K562 (cell line): ENCODE results near the gene EBNA1BP2.

Experiments
- ARID3B ChIP-seq: fragments of 250-450 bp; sonication (Bioruptor Pico); IDR thresholded peaks from 2 replicates; pipeline ENCODE4 v1.4.0; 2020; ENCODE audit warnings: borderline replicate concordance
- ELF4 ChIP-seq: fragments of 450-650 bp; formaldehyde crosslinking; IDR thresholded peaks from 2 replicates; pipeline ENCODE4 v1.4.0; 2022; ENCODE audit warnings: missing genetic modification characterization
- ETV6 ChIP-seq, 3 experiments: fragments of 150-350 bp in 1 of 3; sonication (generic) in 1 of 3; formaldehyde crosslinking in 1 of 3; IDR thresholded peaks; 2 replicates each; pipeline versions ENCODE4 v1.6.1 to v1.8.0; 2014 to 2022; ENCODE audit warnings: borderline replicate concordance in 2 of 3, low read depth in 2 of 3, antibody characterized with exemption in 1 of 3, low read length in 1 of 3, mild to moderate bottlenecking in 1 of 3, missing genetic modification reagents in 1 of 3
- KLF13 ChIP-seq: fragments of 450-650 bp; IDR thresholded peaks from 2 replicates; pipeline ENCODE4 v1.6.1; 2016; ENCODE audit warnings: missing genetic modification characterization, low read depth, mild to moderate bottlenecking, missing compliant biosample characterization, moderate library complexity, borderline replicate concordance
- MTA2 ChIP-seq: fragments of 450-650 bp; IDR thresholded peaks from 2 replicates; pipeline ENCODE4 v1.6.1; 2016; ENCODE audit warnings: low read depth
- NKRF ChIP-seq: fragments of 450-650 bp; IDR thresholded peaks from 2 replicates; pipeline ENCODE4 v1.6.1; 2016; ENCODE audit warnings: borderline replicate concordance
- PKNOX1 ChIP-seq: fragments of 450-650 bp; IDR thresholded peaks from 2 replicates; pipeline ENCODE4 v1.6.1; 2016
- POLR2A ChIP-seq: fragments of 450-650 bp; conservative IDR thresholded peaks from 2 replicates; pipeline ENCODE4 v1.6.1; 2016
- REST ChIP-seq, 2 experiments: fragments of 450-650 bp; formaldehyde crosslinking in 1 of 2; IDR thresholded peaks; 2 replicates each; pipeline versions ENCODE4 v1.4.0 to v1.6.1; 2014 to 2020; ENCODE audit warnings: mild to moderate bottlenecking in 2 of 2, borderline replicate concordance in 1 of 2, low read depth in 1 of 2
- SIN3A ChIP-seq, 2 experiments: fragments of 150-350 bp in 1 of 2; IDR thresholded peaks; 2 replicates each; pipeline ENCODE4 v1.6.1; 2011 to 2016; ENCODE audit warnings: borderline replicate concordance in 2 of 2, low read depth in 2 of 2, low read length in 2 of 2, mild to moderate bottlenecking in 2 of 2, moderate library complexity in 2 of 2; ENCODE audit not compliant: control insufficient read depth in 1 of 2
- SMC3 ChIP-seq: conservative IDR thresholded peaks from 2 replicates; pipeline ENCODE4 v1.6.1; 2011; ENCODE audit warnings: low read depth, low read length, improper control_type of control experiment; ENCODE audit not compliant: insufficient read depth
- ZNF398 ChIP-seq: fragments of 250-450 bp; sonication (Bioruptor Pico); IDR thresholded peaks from 2 replicates; pipeline ENCODE4 v1.8.0; 2021; ENCODE audit warnings: moderate library complexity, mild to moderate bottlenecking, inconsistent platforms

- no peak for TF ChIP-seq PKNOX1
- TF ChIP-seq POLR2A, result no peak
- TF ChIP-seq ETV6 (IDR thresholded peaks at IDR 0.05; ENCODE audit: borderline replicate concordance in 1 of 2, low read depth in 2 of 2, low read length in 1 of 2), result no peak
- TF ChIP-seq ETV6 (CRISPR knock-in tag; IDR thresholded peaks at IDR 0.05; ENCODE audit: borderline replicate concordance), result no peak
- TF ChIP-seq REST (IDR thresholded peaks at IDR 0.05; ENCODE audit: borderline replicate concordance), result no peak
- TF ChIP-seq REST (CRISPR knock-in tag; IDR thresholded peaks at IDR 0.05; ENCODE audit: low read depth), result no peak
- no peak for TF ChIP-seq SMC3
- no peak for TF ChIP-seq KLF13 (tag)
- TF ChIP-seq NKRF, result no peak
- no peak for TF ChIP-seq SIN3A (IDR thresholded peaks at IDR 0.05; ENCODE audit: borderline replicate concordance in 2 of 2, control insufficient read depth in 1 of 2, low read depth in 2 of 2, low read length in 2 of 2)
- no peak for TF ChIP-seq ZNF398 (CRISPR knock-in tag)
- no peak for TF ChIP-seq ELF4
- TF ChIP-seq ARID3B, result no peak
- TF ChIP-seq MTA2, result no peak
These were observed 50.7 kb downstream of the EBNA1BP2 start for GRCh38 chr1:43121256-43121900.
